Dermis blood vessel endothelial cell (primary cell): ENCODE data around the gene TDRD1. TPM values are rescaled to one million over a fixed set of nuclear protein-coding genes. Genes with fewer than 3 reads are reported as not detected.
"Not testable (repeated sequence)": the region's sequence is repeated elsewhere in the genome, so short reads cannot be mapped to it uniquely, and the experiment has no call there.

ENCODE experiments used
- DNase-seq: peaks from one replicate; pipeline ENCODE4 v3.0.0; 2010
- total RNA-seq: library from RNA; depleted of rRNA; stranded (reverse); fragments of >200 nt; gene quantifications from 2 replicates; pipeline ENCODE4 v1.2.3, GENCODE V29; 2014

TDRD1 gene, protein sequence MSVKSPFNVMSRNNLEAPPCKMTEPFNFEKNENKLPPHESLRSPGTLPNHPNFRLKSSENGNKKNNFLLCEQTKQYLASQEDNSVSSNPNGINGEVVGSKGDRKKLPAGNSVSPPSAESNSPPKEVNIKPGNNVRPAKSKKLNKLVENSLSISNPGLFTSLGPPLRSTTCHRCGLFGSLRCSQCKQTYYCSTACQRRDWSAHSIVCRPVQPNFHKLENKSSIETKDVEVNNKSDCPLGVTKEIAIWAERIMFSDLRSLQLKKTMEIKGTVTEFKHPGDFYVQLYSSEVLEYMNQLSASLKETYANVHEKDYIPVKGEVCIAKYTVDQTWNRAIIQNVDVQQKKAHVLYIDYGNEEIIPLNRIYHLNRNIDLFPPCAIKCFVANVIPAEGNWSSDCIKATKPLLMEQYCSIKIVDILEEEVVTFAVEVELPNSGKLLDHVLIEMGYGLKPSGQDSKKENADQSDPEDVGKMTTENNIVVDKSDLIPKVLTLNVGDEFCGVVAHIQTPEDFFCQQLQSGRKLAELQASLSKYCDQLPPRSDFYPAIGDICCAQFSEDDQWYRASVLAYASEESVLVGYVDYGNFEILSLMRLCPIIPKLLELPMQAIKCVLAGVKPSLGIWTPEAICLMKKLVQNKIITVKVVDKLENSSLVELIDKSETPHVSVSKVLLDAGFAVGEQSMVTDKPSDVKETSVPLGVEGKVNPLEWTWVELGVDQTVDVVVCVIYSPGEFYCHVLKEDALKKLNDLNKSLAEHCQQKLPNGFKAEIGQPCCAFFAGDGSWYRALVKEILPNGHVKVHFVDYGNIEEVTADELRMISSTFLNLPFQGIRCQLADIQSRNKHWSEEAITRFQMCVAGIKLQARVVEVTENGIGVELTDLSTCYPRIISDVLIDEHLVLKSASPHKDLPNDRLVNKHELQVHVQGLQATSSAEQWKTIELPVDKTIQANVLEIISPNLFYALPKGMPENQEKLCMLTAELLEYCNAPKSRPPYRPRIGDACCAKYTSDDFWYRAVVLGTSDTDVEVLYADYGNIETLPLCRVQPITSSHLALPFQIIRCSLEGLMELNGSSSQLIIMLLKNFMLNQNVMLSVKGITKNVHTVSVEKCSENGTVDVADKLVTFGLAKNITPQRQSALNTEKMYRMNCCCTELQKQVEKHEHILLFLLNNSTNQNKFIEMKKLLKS
- total RNA-seq: under 0.01 TPM in 2 replicates

DNA sequence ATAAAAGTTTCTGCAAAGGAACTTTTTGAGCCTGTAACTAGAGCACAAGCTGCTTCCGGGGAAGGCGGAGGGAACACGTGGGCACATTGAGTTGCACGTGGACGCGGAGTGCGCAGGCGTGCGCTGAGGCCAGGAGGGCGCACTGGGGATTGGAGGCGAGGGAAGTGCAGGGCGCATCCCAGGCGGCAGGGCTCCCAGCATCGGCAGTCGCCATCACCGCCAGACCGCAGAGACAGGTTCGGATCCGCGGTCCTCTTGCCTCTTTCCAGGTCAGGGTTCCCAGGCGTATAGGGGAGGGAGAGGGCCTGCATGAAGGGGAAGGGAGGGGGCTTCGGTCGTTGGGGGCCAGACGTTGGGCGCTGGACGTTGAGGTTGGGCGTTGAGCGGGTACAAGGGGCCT lies at the start of gene TDRD1:
TSS of gene TDRD1 (plus strand) at position 206 of the 400 bp plus-strand sequence. CDS start 8,479 bp downstream, outside the sequence.
- DNase-seq: no peak

DNA sequence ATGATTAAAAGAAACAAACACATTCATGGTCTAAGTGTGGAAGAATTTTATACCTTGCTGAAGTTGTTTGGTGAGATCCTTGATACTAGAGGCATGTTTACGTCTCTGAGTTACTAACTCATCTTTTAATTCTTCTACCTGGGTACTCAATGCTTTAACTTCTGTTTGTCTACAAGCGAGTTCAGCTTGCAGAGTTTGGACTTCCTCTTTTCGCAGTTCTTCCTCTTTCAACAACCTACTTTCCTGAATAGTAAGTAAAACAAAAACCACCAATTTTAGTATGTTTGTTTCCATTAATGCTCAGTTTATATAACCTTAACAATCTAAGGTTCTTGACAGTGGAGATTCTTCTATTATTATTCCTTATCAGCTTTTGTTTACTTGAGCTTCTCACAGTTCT lies 48.1 kb upstream of the TDRD1 start:
- no peak for DNase-seq

DNA sequence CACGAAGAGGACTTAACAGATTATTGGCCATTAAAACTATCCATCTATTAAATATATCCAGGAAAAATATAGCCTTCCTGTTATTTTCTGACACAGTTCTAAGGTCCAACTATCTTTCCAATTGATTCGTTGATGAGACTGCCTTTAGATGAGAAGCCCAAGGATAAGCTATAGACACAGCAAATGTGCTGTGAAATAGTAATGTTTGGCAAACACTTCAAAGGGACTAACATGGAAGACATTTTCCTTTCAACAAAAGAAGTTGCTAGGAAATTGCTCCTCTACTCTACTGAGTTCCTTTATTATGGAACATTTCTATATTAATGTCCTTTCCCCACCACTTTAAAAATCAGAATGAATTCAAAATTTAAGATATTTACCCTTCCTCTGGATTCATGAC lies 43.7 kb upstream of the TDRD1 start:
- DNase-seq: no peak

DNA sequence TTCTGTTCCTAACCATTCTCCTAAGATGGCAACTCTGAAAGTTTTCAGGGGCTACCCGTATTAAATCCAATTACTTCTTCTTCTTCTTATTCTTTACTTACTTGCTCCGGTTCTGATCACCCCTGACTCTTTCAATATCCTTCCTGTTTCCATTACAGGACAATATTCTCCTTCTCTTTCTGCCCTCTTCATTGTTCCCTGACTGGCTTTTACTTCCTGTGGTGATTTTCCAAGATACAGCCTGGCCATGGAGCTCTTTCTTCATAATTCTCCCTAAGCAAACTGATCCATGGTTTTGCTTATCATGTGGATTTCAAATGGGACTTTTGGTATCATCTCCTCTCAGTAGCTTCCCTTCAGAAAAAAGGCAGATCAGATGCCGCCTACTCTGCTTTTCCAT lies 40.6 kb upstream of the TDRD1 start:
- DNase-seq: peak; percentile 55

DNA sequence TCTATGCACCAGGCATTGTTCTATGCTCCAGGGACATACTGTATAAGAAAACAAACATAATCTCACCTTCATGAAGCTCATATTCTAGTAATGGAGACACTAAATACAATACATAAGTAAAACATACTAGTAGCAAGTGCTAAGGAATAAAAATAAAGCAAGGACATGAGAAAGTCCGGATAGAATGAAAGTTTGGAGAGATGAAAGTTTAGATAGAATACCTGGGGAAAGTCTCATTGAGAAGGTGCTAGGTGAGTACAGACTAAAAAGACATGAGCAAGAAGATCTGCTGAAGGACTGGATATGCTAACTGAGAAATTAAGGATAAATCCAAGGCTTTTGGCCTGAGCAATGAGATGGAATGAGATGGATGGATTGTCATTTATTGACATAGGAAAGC lies 39.1 kb upstream of the TDRD1 start:
- DNase-seq: no peak

DNA sequence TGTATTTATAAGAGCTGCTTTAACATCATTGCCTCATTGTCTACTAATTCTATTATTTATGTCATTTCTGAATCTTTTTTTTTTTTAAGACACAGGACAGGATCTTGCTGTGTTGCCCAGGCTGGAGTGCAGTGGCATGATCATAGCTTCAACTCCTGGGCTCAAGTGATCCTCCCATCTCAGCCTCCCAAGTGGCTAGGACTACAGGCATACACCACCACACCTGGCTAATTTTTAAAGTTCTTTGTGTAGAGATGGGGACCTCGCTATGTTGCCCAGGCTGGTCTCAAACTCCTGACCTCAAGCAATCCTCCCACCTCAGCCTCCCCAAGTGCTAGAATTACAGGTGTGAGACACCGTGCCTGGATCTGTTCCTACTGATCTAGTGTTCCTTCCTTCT lies 38.3 kb upstream of the TDRD1 start:
- not testable (repeated sequence) for DNase-seq

DNA sequence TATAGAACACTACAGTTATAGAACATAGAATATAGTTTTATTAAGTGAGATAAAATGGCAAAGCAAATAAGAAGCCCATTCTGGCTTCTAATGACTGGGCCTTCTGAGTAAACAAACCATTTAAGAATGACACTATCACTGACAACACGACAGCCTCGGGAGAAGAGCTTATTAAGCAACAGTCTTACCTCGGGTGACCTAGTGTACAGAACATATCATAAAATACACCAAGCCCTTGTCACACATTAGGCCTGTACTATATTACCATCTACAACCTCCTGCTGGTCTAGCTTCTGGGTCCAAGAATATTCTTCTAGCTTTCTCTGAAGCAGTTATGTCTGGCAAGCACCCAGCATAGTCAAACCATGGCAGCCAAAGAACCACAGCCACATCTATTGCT lies 37.1 kb upstream of the TDRD1 start:
- no peak for DNase-seq

DNA sequence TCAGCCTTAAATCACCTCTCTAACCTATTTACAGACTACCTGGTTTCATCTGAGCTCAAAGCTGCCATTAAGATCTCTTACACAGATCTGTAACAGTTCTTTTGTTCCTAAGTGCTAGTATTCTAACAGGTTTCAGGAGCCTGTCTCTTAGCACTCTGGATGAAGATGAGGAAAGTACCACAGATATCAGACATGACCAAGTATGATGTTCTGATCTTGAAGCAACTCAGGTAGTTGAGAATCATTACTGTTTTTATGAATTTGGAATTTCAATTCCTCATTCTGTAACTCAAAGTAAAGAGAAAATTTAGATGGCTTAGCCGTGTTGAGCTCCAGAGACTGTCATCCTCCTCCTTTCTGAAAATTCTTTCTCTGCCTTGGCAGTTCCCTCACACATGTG lies 36.0 kb upstream of the TDRD1 start:
- no peak for DNase-seq

DNA sequence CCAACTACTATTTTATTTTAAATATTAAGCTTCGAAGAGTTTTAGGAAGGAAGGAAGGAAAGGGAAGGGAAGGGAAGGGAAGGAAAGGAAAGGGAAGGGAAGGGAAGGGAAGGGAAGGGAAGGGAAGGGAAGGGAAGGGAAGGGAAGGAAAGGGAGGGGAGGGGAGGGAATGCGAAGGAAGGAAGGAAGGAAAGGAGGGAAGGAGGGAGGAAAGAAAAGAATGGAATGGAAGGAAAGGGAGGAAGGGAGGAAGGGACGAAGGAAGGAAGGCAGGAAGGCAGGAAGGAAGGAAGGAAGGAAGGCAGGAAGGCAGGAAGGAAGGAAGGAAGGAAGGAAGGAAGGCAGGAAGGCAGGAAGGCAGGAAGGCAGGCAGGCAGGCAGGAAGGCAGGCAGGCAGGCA lies 29.7 kb upstream of the TDRD1 start:
- not testable (repeated sequence) for DNase-seq

DNA sequence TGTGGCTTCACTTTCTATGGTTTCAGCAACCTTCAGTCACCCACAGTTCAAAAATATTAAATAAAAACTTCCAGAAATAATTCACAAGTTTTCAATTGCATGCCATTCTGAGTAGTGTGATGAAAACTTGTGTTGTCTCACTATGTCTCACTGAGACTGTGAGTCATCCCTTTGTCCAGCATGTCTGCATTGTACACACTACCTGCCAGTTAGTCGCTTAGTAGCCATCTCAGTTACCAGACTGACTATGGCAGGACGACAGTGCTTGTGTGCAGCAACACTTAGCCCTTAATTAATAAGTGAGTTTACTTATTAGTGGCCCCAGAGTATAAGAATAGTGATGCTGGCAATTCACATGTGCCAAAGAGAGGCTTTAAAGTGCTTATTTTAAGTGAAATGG lies 27.7 kb upstream of the TDRD1 start:
- DNase-seq: peak; percentile 84

DNA sequence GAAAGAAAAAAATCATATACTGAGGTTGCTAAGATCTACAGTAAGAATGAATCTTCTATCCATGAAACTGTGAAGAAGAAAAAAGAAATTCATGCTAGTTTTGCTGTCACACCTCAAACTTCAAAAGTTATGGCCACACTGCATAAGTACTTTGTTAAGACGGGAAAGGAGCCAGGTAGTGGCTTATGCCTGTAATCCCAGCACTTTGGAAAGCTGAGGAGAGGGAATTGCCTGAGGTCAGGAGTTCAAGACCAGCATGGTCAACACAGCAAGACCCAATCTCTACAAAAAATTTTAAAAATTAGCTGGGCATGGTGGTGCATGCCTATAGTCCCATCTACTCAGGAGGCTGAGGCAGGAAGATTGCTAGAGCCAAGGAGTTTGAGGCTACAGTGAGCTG lies 27.3 kb upstream of the TDRD1 start:
- DNase-seq: no peak

DNA sequence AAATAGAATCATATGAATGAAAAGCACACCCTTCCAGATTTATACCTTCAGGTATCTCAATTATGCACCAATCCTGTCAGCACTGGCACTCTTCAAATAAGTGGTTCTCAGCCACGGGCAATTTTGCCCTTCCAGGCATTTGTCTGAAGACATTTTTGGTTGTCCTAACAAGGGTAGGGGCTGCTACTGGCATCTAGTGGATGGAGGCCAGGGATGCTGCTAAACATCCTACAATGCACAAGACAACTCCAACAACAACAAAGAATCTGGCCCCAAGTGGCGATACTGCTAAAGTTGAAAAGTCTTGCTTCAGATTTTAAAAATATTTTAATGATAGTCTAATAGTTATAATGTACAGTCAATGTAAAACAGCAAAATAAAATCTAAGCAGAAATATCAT lies 21.2 kb upstream of the TDRD1 start:
- no peak for DNase-seq

DNA sequence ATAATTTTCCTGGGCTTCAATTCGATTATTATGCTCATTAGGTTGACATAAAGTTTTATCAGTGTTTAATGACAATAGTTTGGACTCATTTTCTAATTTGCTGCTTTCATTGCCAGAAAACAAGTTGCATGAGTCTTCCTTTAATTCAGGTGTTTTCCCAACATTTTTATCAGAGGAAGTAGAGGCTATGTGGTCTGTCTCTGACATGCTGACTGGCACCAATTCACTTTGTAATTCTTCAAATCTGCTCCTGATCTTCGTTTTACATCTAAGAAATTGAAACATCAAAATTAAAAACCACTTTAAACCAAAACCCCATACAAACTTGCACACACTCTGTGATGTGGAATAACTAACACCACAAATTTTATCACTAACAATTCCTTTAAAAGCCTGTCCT lies 16.1 kb upstream of the TDRD1 start:
- no peak for DNase-seq

DNA sequence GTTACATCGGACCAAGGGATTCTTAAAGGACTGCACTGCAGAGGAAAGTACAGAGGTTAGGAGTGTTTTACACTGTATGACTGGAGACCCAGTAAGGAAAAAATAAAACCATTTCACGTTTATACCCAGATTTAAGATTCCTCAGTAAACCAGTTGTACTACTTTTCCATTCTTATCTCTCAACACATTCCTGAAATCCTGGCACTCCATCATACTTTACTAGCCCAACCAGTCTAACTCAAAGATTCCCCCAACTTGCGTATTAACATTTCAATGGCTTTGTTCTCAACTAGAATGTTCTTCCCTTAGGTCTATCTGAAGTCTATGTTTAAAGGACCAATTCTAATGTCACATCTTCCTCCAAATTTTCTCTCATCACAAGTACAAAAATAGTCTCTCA lies 13.1 kb upstream of the TDRD1 start:
- no peak for DNase-seq

DNA sequence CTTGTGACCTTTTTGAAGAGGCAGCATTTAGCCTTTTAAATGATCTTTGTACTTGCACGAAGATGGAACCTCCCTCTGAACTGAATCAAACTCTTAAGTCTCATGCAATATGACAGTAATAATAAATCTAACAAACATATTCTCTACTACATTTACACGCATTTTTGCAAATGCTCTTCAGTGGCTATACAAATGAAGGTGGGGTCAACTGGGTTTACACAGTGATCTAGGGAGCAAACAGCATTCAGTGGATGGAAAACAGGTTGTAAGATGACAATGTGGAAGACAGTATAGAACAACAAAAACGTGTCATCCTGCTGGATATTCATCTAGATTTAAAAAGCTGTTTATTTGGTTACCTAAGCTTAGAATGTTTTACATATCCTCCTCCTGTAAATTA lies 12.7 kb upstream of the TDRD1 start:
- no peak for DNase-seq

DNA sequence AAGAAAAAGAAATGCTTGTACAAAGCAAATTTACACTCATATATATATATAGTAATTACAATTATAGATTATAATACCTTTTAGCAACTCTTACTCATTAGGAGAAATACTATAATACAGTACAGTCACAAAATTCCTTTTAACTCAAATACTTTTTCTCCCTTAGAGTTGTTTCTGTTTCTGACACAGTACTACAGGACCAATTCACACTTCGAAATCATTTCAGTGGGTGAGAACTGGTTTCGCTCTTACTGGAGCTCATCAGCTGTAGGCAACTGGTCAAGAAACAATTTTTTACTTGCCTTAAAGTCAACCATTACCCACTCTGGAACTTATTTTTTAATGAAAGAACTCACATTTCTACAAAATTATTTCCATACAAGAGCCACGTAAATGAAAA lies 11.2 kb upstream of the TDRD1 start:
- no peak for DNase-seq

DNA sequence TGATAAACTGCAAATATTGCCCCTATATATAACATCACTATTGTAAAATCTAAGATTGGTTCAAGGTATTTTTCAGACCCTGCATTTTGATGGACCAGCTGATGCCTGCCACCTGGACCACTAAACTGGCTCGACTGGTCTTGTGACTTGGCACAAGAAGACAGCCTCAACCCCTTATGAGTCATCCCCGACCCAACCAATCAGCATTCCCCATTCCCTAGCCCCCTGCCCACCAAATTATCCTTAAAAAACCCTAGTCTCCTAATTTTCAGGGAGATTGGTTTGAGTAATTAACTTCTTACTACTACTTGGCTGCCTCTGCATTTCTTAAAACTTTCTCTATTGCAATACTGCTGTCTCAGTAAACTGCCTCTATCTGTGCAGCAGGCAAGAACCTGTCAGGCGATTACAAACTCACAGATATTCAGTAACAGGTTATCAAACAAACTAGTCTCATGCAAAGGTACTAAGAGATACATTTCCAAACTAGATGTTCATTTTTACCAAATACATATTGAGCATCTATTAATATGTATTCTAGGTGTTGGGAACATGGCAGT lies 10.6 kb upstream of the TDRD1 start:
- no peak for DNase-seq

DNA sequence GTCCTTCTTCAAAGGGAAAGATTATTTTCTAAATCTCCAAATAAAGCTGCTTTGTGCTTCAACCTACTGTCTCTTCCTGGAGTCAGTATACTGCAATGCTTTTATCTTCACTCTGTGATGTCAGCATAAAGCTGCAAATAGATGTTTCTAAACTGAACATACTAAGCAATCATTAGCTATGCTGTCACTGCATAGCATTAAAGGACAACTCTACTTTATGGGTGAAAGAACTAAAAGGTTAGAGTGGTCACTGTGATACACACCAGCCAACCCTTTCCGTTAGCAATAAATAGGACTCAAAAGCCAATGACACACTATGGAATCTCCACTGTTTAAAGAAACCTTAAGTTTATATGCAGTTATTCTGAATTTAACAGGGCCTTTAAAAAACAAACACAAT lies 6.9 kb upstream of the TDRD1 start:
- DNase-seq: peak; percentile 17

DNA sequence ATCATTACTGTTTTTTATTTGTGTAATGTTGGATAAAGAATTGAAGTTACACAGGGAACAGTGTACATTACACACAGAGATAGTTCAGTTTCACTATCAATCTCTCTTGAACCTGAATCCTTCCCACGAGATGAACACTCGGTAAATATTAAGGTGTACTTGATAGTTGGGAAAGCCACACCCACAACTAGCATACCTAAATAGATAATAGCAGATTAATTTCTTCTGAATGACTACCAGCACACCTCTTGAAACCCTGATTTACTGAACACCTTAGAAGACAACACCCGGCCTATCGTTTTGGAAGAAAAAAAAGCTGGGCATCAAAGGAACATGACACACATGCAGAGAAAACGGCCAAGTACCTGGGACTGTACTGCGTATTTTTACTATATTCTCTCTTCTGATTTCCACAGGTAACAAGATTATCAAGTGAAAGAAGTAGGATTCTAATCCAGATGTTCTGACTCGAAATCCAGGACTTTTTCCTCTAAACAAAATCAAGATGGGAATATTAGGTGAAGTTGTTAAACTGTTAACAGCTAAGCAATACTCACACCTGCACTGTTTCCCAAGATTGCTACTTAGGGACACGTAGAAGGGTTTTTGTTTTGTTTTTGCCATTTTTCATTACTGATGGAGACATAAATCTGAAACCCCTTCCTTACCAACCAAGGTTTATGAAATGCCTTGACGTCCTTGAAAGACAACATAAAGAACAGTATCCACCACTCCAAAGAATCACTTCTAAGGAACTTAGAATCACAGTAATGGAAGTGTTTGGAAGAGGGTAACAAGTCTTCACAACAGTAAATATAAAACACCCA lies 6.2 kb upstream of the TDRD1 start:
- peak; percentile 28 for DNase-seq

DNA sequence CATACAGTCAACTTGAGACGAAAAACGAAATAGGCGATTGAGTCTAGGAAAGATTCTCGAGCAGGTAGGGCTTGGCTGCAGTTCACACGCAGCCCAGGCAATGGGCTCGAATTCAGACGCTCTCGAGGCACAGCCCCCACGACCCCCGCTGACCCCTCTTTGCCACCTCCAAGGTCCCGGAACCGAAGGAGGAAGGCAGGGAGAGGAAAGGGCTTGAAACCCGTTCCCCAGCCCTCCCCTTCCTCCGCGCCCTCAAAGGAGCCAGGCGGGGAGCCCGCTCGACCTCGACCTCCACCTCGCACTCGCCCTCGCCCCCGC lies 5.6 kb upstream of the TDRD1 start:
- DNase-seq: no peak

DNA sequence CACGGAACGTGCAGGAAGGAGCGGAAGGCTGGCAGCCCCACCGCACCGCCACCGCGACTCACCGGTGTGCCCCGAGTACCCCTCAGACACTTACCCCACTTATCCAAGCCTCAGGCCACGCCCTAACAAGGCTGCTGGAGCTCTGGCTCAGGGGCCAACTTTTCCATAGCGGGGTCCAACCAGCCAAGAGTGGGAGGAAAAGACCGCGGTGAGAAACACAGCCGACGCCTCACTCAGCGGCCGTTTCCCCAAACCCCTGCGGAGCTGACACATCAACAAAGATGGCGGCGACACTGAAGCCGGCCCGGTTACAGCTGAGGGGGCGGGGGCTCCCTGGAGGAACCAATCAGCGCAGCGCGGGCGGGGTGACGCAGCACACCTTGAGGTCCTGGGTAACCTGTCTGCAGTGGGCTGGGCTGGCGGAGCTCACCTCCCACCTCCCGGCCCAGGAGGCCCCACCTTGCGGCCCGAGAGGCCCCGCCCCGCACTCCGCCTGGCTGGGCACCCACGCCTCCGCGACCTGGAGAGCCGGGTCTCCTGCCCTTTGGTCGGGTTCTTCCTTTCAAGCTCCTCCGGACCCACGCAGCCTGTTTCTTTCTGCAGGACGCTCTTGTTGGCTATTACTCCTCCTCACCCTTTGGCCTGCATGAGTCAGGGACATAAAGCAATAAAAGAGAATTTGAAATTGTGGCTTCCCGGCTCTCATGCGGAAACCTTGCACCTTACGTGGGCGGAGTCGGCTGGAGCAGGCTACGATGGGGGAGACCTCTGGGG lies 5.0 kb upstream of the TDRD1 start, which contains the start of gene CCDC186:
TSS of gene CCDC186 (minus strand) at position 283 of the 774 bp plus-strand sequence. CDS start 10,935 bp downstream, outside the sequence.
- peak; percentile 93 for DNase-seq
